Trophoblast cell (in vitro differentiated cells and primary cell): ENCODE measurements around the gene MROH9.
A peak's percentile ranks its signal among the peaks of the same experiment; 100 is the strongest.

Experiments used
- DNase-seq, 2 donors: peaks; one replicate each; pipeline ENCODE4 v3.0.0-alpha.2; 2016
- H2AFZ ChIP-seq: 2 replicates; pipeline ENCODE4 v1.6.1; 2013; ENCODE audit warnings: low read length, moderate library complexity, mild to moderate bottlenecking; ENCODE audit not compliant: insufficient read depth, poor library complexity
- H2AK5ac ChIP-seq: 2 replicates; pipeline ENCODE4 v1.6.1; 2013; ENCODE audit warnings: mild to moderate bottlenecking, low read length
- H2BK120ac ChIP-seq: 2 replicates; pipeline ENCODE4 v1.6.1; 2013; ENCODE audit warnings: low read length, mild to moderate bottlenecking, moderate library complexity; ENCODE audit not compliant: insufficient read depth, poor library complexity
- H2BK12ac ChIP-seq: 2 replicates; pipeline ENCODE4 v1.6.1; 2013; ENCODE audit warnings: mild to moderate bottlenecking, low read length, moderate library complexity
- H2BK5ac ChIP-seq: 2 replicates; pipeline ENCODE4 v1.6.1; 2013; ENCODE audit warnings: low read length, low read depth, moderate library complexity, mild to moderate bottlenecking; ENCODE audit not compliant: poor library complexity
- H3K14ac ChIP-seq: 2 replicates; pipeline ENCODE4 v1.6.1; 2013; ENCODE audit warnings: mild to moderate bottlenecking, low read length
- H3K18ac ChIP-seq: 2 replicates; pipeline ENCODE4 v1.6.1; 2013; ENCODE audit warnings: mild to moderate bottlenecking, low read length
- H3K23ac ChIP-seq: 2 replicates; pipeline ENCODE4 v1.6.1; 2013; ENCODE audit warnings: low read length
- H3K27ac ChIP-seq: 2 replicates; pipeline ENCODE4 v1.5.1; 2013; ENCODE audit warnings: low read depth, mild to moderate bottlenecking, inconsistent platforms, low read length, moderate library complexity
- H3K27me3 ChIP-seq: 2 replicates; pipeline ENCODE4 v1.6.1; 2013; ENCODE audit warnings: inconsistent platforms, mild to moderate bottlenecking, low read length, moderate library complexity; ENCODE audit not compliant: insufficient read depth
- H3K36me3 ChIP-seq, 2 experiments: 1 replicate in 1 of 2; 2 replicates in 1 of 2; pipeline ENCODE4 v1.6.1; 2013; ENCODE audit warnings: low read length in 2 of 2, mild to moderate bottlenecking in 2 of 2, moderate library complexity in 1 of 2; ENCODE audit not compliant: insufficient read depth in 2 of 2, control insufficient read depth in 1 of 2
- H3K4ac ChIP-seq: 2 replicates; pipeline ENCODE4 v1.6.1; 2013; ENCODE audit warnings: low read depth, mild to moderate bottlenecking, low read length, moderate library complexity
- H3K4me1 ChIP-seq, 2 experiments: 1 replicate in 1 of 2; 2 replicates in 1 of 2; pipeline ENCODE4 v1.6.1; 2013; ENCODE audit warnings: low read length in 2 of 2, mild to moderate bottlenecking in 2 of 2, moderate library complexity in 1 of 2; ENCODE audit not compliant: insufficient read depth in 2 of 2, control insufficient read depth in 1 of 2
- H3K4me2 ChIP-seq: 2 replicates; pipeline ENCODE4 v1.6.1; 2013; ENCODE audit warnings: inconsistent platforms, mild to moderate bottlenecking, low read length, moderate library complexity
- H3K4me3 ChIP-seq: 2 replicates; pipeline ENCODE4 v1.5.1; 2013; ENCODE audit warnings: mild to moderate bottlenecking, low read depth, low read length, inconsistent platforms
- H3K79me1 ChIP-seq: one replicate; pipeline ENCODE4 v1.6.1; 2013; ENCODE audit warnings: low read length
- H3K79me2 ChIP-seq: 2 replicates; pipeline ENCODE4 v1.6.1; 2013; ENCODE audit warnings: low read length, mild to moderate bottlenecking; ENCODE audit not compliant: control insufficient read depth, insufficient read depth, poor library complexity
- H3K9ac ChIP-seq: 2 replicates; pipeline ENCODE4 v1.6.1; 2013; ENCODE audit warnings: mild to moderate bottlenecking, low read length
- H3K9me3 ChIP-seq: 2 replicates; pipeline ENCODE4 v1.6.1; 2013; ENCODE audit warnings: low read depth, mild to moderate bottlenecking, control low read depth, inconsistent platforms, low read length; ENCODE audit not compliant: insufficient read depth
- H4K12ac ChIP-seq: 2 replicates; pipeline ENCODE4 v1.6.1; 2013; ENCODE audit warnings: low read depth, mild to moderate bottlenecking, low read length, moderate library complexity
- H4K8ac ChIP-seq: 2 replicates; pipeline ENCODE4 v1.6.1; 2013; ENCODE audit warnings: low read depth, mild to moderate bottlenecking, low read length, moderate library complexity
- H4K91ac ChIP-seq: one replicate; pipeline ENCODE4 v1.6.1; 2013; ENCODE audit warnings: low read depth, mild to moderate bottlenecking, low read length, moderate library complexity
- WGBS: extraction: QIAGEN DNeasy Blood & Tissue Kit; methylation state at CpG from one replicate; pipeline ENCODE4 v1.1.7; 2013; ENCODE audit warnings: missing lambda C conversion rate; ENCODE audit not compliant: insufficient read length, insufficient coverage; ENCODE audit errors: extremely low coverage; 5-methylcytosine and 5-hydroxymethylcytosine counted together

Gene MROH9

GRCh38 chr1:170891872-170892271 is 43.5 kb upstream of the MROH9 start:
- no peak overlapping the region for H3K4ac ChIP-seq
- no peaks in the 10 kb centered on the region for H3K79me2 ChIP-seq
- no peak overlapping the region for H2AK5ac ChIP-seq
- H4K12ac ChIP-seq = no peak overlapping the region
- H2BK120ac ChIP-seq = no peak overlapping the region
- WGBS = no CpG with 5 or more reads among the region's 3 CpGs
- H3K27ac ChIP-seq = no peak overlapping the region
- H3K4me1 ChIP-seq = no peaks in the 10 kb centered on the region
- DNase-seq = no peak
- H3K36me3 ChIP-seq = no peaks in the 10 kb centered on the region
- no peak overlapping the region for H3K4me2 ChIP-seq
- no peak overlapping the region for H3K18ac ChIP-seq
- H3K27me3 ChIP-seq = no peaks in the 10 kb centered on the region
- H3K9me3 ChIP-seq = no peaks in the 10 kb centered on the region
- no peak overlapping the region for H3K4me3 ChIP-seq
- no peak overlapping the region for H4K91ac ChIP-seq
- H3K23ac ChIP-seq = no peak overlapping the region
- H3K79me1 ChIP-seq = no peaks in the 10 kb centered on the region
- no peak overlapping the region for H2BK5ac ChIP-seq
- no peak overlapping the region for H3K9ac ChIP-seq
- no peak overlapping the region for H3K14ac ChIP-seq
- H4K8ac ChIP-seq = no peak overlapping the region
- no peak overlapping the region for H2AFZ ChIP-seq
- no peak overlapping the region for H2BK12ac ChIP-seq

GRCh38 chr1:170893655-170894297 is 41.6 kb upstream of the MROH9 start:
- Histone ChIP-seq H3K4ac (no peak overlapping the region), H3K36me3 (no peaks in the 10 kb centered on the region), H3K9ac (peak overlapping the region; percentile 4), H3K79me2 (no peaks in the 10 kb centered on the region), H3K9me3 (no peaks in the 10 kb centered on the region), H3K27me3 (no peaks in the 10 kb centered on the region), H4K8ac (no peak overlapping the region), H3K14ac (no peak overlapping the region), H2AK5ac (no peak overlapping the region), H3K4me2 (no peak overlapping the region), H4K91ac (no peak overlapping the region), H3K79me1 (no peaks in the 10 kb centered on the region), H2BK120ac (no peak overlapping the region), H2BK12ac (no peak overlapping the region), H3K23ac (no peak overlapping the region), H3K4me1 (no peaks in the 10 kb centered on the region), H2AFZ (no peak overlapping the region), H3K18ac (no peak overlapping the region), H3K27ac (no peak overlapping the region), H4K12ac (no peak overlapping the region), H2BK5ac (no peak overlapping the region), H3K4me3 (no peak overlapping the region)
- WGBS = no CpG with 5 or more reads among the region's 2 CpGs
- DNase-seq = no peak

- Histone ChIP-seq H2BK120ac (no peak overlapping the region), H3K23ac (no peak overlapping the region), H4K12ac (no peak overlapping the region), H3K4me1 (no peaks in the 10 kb centered on the region), H2BK5ac (no peak overlapping the region), H4K91ac (no peak overlapping the region), H3K36me3 (no peaks in the 10 kb centered on the region), H3K4ac (no peak overlapping the region), H3K14ac (no peak overlapping the region), H3K27me3 (no peaks in the 10 kb centered on the region), H3K79me1 (no peaks in the 10 kb centered on the region), H2AK5ac (no peak overlapping the region), H3K79me2 (no peaks in the 10 kb centered on the region), H3K4me3 (no peak overlapping the region), H3K18ac (no peak overlapping the region), H3K4me2 (no peak overlapping the region), H3K27ac (no peak overlapping the region), H2BK12ac (no peak overlapping the region), H2AFZ (no peak overlapping the region), H3K9ac (no peak overlapping the region), H3K9me3 (no peaks in the 10 kb centered on the region), H4K8ac (no peak overlapping the region)
- DNase-seq = no peak
- no CpG with 5 or more reads among the region's 1 CpG for whole genome bisulfite sequencing
Observed at GRCh38 chr1:170903961-170904360, 31.4 kb upstream of the MROH9 start.

GRCh38 chr1:170908942-170909341 is 26.4 kb upstream of the MROH9 start:
- no peak overlapping the region for H2BK12ac ChIP-seq
- H2BK5ac ChIP-seq = no peak overlapping the region
- no peak overlapping the region for H3K27ac ChIP-seq
- no peaks in the 10 kb centered on the region for H3K27me3 ChIP-seq
- no peak overlapping the region for H4K91ac ChIP-seq
- H3K9ac ChIP-seq = no peak overlapping the region
- no CpG with 5 or more reads among the region's 1 CpG for WGBS
- no peaks in the 10 kb centered on the region for H3K36me3 ChIP-seq
- no peak overlapping the region for H2AK5ac ChIP-seq
- H2BK120ac ChIP-seq = no peak overlapping the region
- no peak overlapping the region for H3K4me2 ChIP-seq
- H2AFZ ChIP-seq = no peak overlapping the region
- DNase-seq = no peak
- H3K9me3 ChIP-seq = no peaks in the 10 kb centered on the region
- H4K8ac ChIP-seq = no peak overlapping the region
- H4K12ac ChIP-seq = no peak overlapping the region
- no peak overlapping the region for H3K18ac ChIP-seq
- no peaks in the 10 kb centered on the region for H3K4me1 ChIP-seq
- no peak overlapping the region for H3K4ac ChIP-seq
- no peaks in the 10 kb centered on the region for H3K79me2 ChIP-seq
- no peak overlapping the region for H3K23ac ChIP-seq
- no peaks in the 10 kb centered on the region for H3K79me1 ChIP-seq
- H3K4me3 ChIP-seq = no peak overlapping the region
- no peak overlapping the region for H3K14ac ChIP-seq
